Measurements from ENCODE around the gene DOCK2. TPM values are rescaled to one million over a fixed set of nuclear protein-coding genes. Genes with fewer than 3 reads are reported as not detected.

DOCK2 gene
- total and polyA plus RNA-seq, 3 donors from 2014 or later: 6.8 to 8.9 (median 7.3) TPM

- Histone ChIP-seq H3K4me1 (no peaks in the 10 kb centered on the region), H3K4me3 (no peak overlapping the region), H3K27ac (no peak overlapping the region), H3K36me3 (ENCODE audit: low read depth, missing control alignments) (no peaks in the 10 kb centered on the region), H3K9me3 (no peaks in the 10 kb centered on the region), H3K27me3 (no peaks in the 10 kb centered on the region)
- TF ChIP-seq CTCF (IDR thresholded peaks at IDR 0.05) (no peak), POLR2A (IDR thresholded peaks at IDR 0.05) (no peak)
- intact Hi-C loops (cut with DNase I; ENCODE audit: low total_unique reads): no loop called here
- DNase-seq: no peak
- WGBS, 2 donors: 67 to 87% methylated on average over 3 of the region's 3 CpGs
Measured at GRCh38 chr5:170131235-170131634, 494.2 kb downstream of the DOCK2 start.

- WGBS, 2 donors: 77 to 81% methylated on average over 4 of the region's 4 CpGs
- H3K27me3 ChIP-seq: no peaks in the 10 kb centered on the region
- no peak for DNase-seq
Measured at GRCh38 chr5:170132269-170132975, 495.3 kb downstream of the DOCK2 start.

More at GRCh38 chr5:170132269-170132975, 495.3 kb downstream of the DOCK2 start:
- Histone ChIP-seq H3K4me3 (no peak overlapping the region), H3K9me3 (no peaks in the 10 kb centered on the region), H3K27ac (no peak overlapping the region), H3K36me3 (ENCODE audit: low read depth, missing control alignments) (no peaks in the 10 kb centered on the region), H3K4me1 (no peaks in the 10 kb centered on the region)
- TF ChIP-seq POLR2A (IDR thresholded peaks at IDR 0.05) (no peak), CTCF (IDR thresholded peaks at IDR 0.05) (no peak)
- intact Hi-C loops (cut with DNase I; ENCODE audit: low total_unique reads): no loop called here

MicroRNA genes within 50 kb of the gene (microRNA counts, 767-probe panel; counts per million panel counts)
- microRNA hsa-miR-378e: 7,157 to 7,217 counts per million in 2 donors

Small RNA genes within 50 kb of the gene (microRNA-seq; reads per million reads assigned to microRNA genes)
- 0 reads per million in 2 donors for gene MIR378E (ENCODE audit: borderline number of aligned reads in 2 of 2, borderline replicate concordance in 1 of 2)

Small RNA genes within 50 kb of the gene (small RNA-seq; reads per million reads assigned to genes)
- gene MIR378E: 0 reads per million in 2 donors

Other genes starting within 250 kb of the DOCK2 start
- 10 to 100 TPM; 28.3 to 52.6 TPM for gene SPDL1, start 53.5 kb upstream of the DOCK2 start, total RNA-seq
- gene SPDL1, start 53.5 kb upstream of the DOCK2 start, polyA plus RNA-seq (ENCODE audit: insufficient read depth, low read depth, low replicate concordance): 36.8 TPM